SH-SY5Y (cell line): ENCODE measurements around the gene ENOX1.

Experiments
- GATA2 ChIP-seq: IDR thresholded peaks from 2 replicates; pipeline ENCODE4 v1.6.1; 2011; ENCODE audit warnings: mild to moderate bottlenecking, low read depth, low read length
- GATA3 ChIP-seq: IDR thresholded peaks from 2 replicates; pipeline ENCODE4 v1.6.1; 2011; ENCODE audit warnings: low read depth, mild to moderate bottlenecking, low read length, moderate library complexity

ENOX1 gene

DNA sequence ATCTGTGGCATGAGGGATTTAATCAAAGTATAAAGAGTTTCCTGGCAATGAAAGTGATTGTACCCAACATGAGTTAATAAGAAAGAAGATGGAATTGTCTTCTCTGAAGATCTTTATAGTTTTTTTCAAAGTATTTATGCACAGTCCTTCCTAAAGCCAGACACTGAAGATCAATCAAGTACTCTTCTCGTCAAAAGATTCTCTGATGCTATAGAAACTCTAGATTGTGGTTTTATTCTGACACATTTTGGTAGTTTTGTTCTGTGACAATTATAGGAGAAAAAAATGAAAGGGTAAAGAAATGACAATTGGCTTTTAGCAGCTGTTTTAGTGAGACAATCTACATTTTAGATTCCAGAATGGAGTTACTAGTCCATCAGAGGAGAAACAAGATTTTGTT lies 10.4 kb upstream of the ENOX1 start:
- TF ChIP-seq GATA3 (no peak), GATA2 (no peak)

- TF ChIP-seq GATA2 (no peak), GATA3 (no peak)
Observed at GRCh38 chr13:43794416-43794815, 7.6 kb upstream of the ENOX1 start.

DNA sequence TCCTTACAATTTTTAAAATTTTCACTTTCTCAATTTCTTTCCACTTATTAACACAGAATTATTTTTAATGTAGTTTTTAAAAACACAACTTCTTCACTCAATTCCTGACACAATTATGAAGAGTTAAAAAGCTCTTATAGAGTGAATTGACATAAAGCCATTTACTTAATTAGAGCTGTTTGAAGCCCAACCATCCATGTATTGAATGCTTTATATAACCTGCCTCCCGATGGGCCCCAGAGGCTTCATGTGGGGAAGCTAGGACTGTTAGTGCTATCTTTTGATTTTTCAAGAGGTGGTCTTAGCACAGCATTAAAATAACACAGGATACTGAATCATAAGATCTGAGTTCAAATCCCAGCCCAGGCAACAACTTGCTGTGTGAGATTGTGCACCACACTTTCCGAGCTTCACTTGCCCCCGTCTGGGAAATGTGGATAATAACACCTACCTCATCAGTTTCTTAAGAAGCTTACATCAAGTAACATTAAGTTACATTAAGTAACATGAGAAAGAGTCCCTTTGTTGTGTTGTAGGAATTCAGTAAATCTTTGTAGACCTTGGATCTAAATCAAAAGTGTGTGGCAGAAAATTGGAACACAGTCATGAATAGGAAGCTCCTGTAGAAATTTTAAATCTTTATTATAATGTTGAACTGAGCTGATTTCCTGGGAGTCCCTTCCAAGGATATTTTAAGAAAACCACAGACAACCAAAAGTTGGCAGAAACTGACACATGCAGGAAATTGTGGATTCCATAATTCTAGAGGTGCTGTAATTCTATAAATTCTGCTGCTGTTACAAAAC lies 5.5 kb upstream of the ENOX1 start:
- TF ChIP-seq GATA3: no peak
- TF ChIP-seq GATA2: no peak

DNA sequence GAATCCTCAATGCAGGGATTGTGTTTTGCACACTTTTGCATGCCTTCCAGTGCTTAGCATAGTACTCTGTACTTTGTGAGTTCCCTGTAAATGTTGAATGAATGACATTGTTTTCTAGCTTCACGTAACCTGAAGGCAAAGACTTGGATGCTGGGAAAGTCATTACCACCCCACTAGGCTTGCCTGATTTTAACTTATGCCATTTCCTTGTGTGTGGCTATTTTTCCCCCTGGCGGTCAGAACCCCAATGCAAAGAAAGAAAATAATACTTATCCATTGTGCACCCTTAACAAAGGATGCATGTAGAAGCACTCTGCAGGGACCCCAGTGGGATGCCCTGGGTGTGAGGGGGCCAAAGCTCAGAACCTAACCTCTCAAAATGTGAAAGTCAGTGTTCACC lies 1.2 kb upstream of the ENOX1 start:
- TF ChIP-seq GATA2 (no peak), GATA3 (no peak)

DNA sequence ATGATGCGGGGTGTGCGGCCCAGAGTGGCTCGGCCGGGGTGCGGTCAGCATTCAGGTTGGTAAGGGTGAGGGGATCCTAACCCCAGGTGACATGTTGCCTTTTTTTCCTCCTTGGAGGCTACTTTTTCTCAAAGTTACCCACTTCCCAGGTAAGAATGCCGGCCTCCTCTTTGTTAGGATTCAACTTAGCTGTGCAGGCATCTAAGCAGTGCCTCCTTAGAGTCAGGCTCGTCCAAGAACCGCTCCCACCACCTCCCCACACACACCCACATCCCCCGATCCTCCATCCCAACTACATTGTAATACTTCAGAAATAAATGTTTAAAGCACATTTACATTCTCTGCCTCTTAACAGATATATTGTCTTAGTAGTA lies 733 bp upstream of the ENOX1 start:
- no peak for TF ChIP-seq GATA3
- TF ChIP-seq GATA2: no peak

DNA sequence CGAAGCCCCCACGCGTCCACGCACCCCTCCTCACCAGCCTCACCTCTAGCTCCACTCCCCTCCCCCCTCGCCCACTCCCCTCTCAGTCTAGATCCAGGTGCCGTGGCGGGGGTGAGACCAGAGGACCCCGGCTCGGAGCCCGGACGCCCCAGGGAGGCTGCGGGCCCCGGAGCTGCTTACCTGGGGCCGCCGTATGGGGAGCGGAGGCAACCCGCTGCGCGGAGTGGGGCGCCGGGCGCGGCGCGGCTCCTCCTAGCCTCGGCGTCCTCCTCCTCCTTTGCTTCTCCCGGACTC lies 353 bp downstream of the ENOX1 start:
- no peak for TF ChIP-seq GATA3
- no peak for TF ChIP-seq GATA2

DNA sequence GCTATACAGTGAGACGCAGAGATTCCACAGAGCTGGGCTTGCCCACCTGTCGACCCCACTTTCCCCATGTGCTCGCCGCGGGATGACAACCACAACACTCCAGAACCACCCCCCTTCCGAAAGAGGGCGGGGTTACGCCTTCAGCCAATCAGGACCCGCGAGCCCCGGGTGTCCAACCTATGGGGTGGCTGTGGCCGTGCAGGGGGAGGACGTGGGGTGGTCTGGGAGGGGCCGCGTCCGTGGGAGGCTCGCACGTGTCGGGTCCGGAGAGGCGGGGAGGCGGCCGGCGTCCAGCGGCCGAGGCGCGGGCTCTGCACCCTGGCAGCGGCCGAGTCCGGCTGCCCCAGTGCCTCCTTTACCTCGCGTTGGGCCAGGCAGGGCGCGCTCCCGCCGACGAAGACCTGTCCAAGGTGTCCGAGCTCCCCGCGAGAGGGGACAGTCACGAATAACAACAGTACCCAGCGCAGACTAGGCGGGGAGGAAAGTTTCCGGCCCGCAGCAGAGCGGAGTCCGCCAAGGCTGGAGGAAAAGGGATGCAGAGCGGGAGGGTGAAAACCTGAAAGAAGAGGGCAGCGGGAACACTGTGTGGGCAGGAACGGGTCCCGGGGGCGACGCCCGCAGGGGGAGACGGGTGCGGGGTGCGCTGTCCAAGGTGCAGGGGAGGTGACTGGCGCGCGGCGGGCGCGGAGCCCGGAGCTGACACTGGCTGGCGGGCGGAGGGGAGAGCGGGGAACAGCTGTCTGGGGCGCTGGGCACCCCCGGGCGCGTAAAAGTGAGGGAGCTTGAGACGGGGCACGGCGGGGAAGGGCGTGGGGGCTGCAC lies 911 bp downstream of the ENOX1 start:
- TF ChIP-seq GATA3 (no peak), GATA2 (no peak)

DNA sequence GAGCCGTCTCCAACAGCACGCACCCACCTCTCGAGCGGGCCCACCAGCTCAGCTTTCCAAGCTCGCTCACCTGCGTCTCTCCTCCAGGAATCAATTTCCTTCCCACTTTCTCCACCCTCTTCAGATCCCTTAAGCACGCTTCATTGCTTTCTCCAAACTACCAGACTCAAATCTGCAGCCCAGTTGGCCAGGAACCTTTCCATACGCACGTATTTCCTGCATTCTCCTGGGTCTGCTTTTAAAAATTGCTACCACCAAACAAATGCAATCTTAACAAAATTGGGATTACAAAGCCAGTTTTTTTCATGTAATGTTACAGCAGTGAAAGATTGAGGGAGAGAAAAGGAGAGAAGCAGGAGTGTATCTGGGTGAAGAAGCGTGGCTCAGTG lies 1.5 kb downstream of the ENOX1 start:
- TF ChIP-seq GATA2 (no peak), GATA3 (no peak)

- TF ChIP-seq GATA3 (no peak), GATA2 (no peak)
Observed at GRCh38 chr13:43784496-43784895, 2.3 kb downstream of the ENOX1 start.

GRCh38 chr13:43783820-43784219 lies 3.0 kb downstream of the ENOX1 start:
- TF ChIP-seq GATA2 (no peak), GATA3 (no peak)

DNA sequence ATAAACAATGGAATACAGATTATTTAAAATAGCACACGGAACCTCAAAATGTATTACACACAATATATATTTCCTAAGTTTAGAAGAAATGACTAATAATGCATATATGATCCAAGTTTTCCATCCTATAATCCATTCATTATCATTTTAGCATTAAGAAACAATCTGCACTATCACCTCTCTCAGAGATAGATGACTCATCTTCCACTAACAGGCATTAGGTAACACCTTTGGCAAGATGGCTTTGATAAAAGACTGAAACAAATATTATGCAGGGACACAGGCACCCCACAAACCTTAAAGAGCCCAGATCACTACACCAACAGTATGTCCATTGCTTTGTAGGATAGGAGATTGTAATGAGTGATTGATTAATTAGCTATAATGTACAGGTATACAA lies 4.1 kb downstream of the ENOX1 start:
- TF ChIP-seq GATA3 (no peak), GATA2 (no peak)

- TF ChIP-seq GATA3 (no peak), GATA2 (no peak)
Observed at GRCh38 chr13:43780666-43781065, 6.1 kb downstream of the ENOX1 start.

DNA sequence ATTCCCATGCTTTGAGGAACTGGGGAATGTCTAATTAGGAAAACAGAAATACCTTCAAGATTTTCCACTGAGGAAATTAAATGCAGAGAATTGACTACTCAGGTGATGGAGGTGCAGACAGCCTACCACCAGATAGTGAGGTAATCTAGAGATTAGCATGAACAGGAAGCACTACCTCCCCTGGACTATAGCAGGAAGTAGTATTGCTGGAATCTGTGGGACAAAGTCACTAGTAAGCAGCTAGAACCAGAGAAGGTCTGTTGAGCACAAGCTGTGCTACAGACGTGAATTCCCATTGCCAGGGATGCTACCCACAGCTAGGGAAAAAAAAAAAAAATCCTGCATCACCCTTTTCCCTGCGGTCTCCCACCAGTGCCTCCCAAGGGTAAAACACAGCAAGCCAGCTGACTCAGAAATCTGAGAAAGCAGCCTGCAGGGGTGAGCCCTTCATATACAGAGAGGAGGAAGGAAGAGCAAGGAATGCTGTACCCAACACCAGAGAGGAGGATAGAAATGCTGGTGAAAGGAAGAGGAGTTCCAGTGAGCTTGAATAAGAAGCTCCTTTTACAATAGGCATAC lies 10.2 kb downstream of the ENOX1 start:
- TF ChIP-seq GATA2: no peak

DNA sequence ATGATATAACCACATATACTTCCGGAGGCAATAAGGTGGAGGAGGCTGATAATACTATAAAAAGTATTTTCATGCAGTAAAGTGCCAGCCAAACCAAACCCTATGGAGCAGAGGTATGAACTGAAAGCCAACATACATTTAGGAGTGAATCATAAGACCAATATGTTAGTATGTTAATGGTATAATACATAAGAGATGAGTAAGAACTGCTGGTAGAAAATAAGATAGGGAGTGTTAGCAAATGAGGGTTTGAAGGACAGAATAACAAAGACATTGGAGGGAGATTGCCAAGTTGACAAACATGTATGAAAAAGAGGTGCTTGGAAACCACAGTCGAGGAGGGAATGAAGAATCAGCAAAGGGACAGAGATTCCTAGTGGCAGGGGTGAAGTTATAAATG lies 10.8 kb downstream of the ENOX1 start:
- TF ChIP-seq GATA2 (no peak), GATA3 (no peak)

GRCh38 chr13:43773602-43774001 lies 13.2 kb downstream of the ENOX1 start:
- TF ChIP-seq GATA3: no peak
- TF ChIP-seq GATA2: no peak

DNA sequence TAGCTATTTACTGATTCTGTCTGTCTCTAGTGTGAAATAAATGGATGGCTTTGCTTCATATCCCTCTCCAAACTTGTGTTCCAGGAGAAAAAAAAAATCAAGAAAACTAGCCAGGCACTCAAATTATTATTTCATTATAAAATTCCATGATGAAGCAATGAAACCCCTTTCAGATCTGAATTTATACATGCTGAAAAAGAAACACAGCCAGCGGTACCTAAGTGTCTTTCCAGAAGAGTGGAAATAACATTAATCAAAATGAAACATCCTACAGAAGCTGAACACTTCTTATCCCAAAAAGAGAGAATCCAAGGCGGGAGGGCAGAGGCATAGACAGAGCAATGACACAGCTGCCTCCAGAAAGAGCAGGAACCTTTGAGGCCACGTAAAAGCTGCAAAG lies 15.9 kb downstream of the ENOX1 start:
- TF ChIP-seq GATA2 (no peak), GATA3 (no peak)
